ENCODE measurements around the gene PRKCZ.

Gene PRKCZ

DNA sequence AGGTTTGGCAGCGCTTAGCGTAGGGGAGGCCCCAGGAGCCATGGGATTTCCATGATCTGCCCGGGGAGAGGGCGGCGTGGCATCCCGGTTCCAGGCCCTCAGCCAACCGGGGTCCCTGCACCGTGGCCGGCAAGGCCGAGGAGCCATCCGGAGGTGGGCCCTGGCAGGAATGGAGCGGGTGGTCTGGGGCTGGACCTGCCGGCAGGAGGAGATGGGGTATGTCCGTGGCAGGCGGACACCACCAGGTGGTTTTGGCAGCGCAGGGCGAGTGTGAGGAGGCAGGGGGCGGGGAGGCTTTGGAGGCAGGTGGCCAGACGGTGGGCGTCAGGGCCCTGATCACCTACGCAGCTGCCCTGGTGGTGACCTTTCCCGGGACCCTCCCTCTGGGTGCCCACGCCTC lies 10.3 kb downstream of the PRKCZ start:
- Mint-ChIP-seq H3K4me1 (no peaks in the 10 kb centered on the region), H3K27ac (no peak overlapping the region), H3K4me3 (no peak overlapping the region), H3K27me3 (no peaks in the 10 kb centered on the region), H3K9me3 (no peaks in the 10 kb centered on the region), H3K36me3 (peaks cover 62% of the 10 kb centered on the region)
- ATAC-seq, result peak; percentile 34

- Mint-ChIP-seq H3K9me3 (no peaks in the 10 kb centered on the region), H3K27ac (no peak overlapping the region), H3K4me1 (no peaks in the 10 kb centered on the region), H3K36me3 (peaks cover 61% of the 10 kb centered on the region), H3K27me3 (no peaks in the 10 kb centered on the region), H3K4me3 (no peak overlapping the region)
- ATAC-seq, result no peak
These were observed 11.0 kb downstream of the PRKCZ start for GRCh38 chr1:2061065-2061778.

- no peaks in the 10 kb centered on the region for H3K27me3 Mint-ChIP-seq
- peaks cover 62% of the 10 kb centered on the region for H3K36me3 Mint-ChIP-seq
- peaks cover 6% of the 10 kb centered on the region for H3K4me1 Mint-ChIP-seq
- no peaks in the 10 kb centered on the region for H3K9me3 Mint-ChIP-seq
- H3K27ac Mint-ChIP-seq, result no peak overlapping the region
- no peak overlapping the region for H3K4me3 Mint-ChIP-seq
- ATAC-seq, result no peak
These were observed 15.5 kb downstream of the PRKCZ start for GRCh38 chr1:2065699-2066098.

- Mint-ChIP-seq H3K27me3 (no peaks in the 10 kb centered on the region), H3K9me3 (no peaks in the 10 kb centered on the region)
These were observed 17.2 kb downstream of the PRKCZ start for GRCh38 chr1:2067393-2067792.

DNA sequence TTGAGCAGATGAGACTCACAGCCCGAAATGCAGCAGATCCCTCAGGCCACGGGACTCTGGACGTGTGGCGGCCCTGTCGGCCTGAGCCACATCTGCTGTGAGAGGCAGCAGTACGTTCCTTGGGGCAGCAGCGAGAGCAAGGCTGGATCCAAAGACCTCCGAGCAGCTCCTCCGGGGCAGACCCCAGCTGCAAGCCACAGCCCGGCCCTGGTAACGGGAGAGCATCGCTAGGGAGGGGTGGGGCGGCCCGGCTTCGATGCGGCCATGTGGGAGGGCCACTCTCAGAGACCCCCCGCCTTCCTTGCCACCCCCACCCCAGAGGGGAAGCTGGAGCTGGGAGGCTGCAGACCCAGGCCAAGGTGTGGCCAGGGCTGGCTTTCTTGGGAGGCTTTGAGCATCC lies 17.8 kb downstream of the PRKCZ start:
- Mint-ChIP-seq H3K36me3 (peaks cover 48% of the 10 kb centered on the region), H3K27ac (no peak overlapping the region), H3K27me3 (no peaks in the 10 kb centered on the region), H3K9me3 (no peaks in the 10 kb centered on the region), H3K4me3 (no peak overlapping the region), H3K4me1 (peaks cover 18% of the 10 kb centered on the region)
- no peak for ATAC-seq

More at GRCh38 chr1:2067393-2067792, 17.2 kb downstream of the PRKCZ start:
- H3K4me3 Mint-ChIP-seq, result no peak overlapping the region
- H3K4me1 Mint-ChIP-seq, result peaks cover 13% of the 10 kb centered on the region
- peaks cover 54% of the 10 kb centered on the region for H3K36me3 Mint-ChIP-seq
- ATAC-seq, result no peak
- no peak overlapping the region for H3K27ac Mint-ChIP-seq

DNA sequence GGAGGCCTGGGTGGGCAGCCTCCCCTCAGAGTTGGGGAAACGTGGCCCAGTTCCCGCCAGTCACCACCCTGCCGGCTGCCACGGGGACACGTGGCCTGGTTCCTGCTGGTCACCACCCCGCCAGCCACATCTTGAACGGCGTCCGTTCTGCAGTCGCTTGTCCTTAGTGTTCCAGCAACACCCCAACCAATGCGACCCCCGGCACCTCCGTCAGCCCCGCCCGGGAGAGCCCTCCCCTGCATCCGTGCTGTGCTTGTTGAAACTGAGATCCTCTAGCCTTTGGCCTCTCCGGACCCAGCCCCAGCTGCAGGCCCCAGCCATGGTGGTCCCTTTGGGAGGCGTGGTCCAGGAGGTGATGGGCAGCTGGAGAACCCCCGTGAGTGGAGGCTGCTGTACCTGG lies 18.7 kb downstream of the PRKCZ start:
- Mint-ChIP-seq H3K9me3 (no peaks in the 10 kb centered on the region), H3K27me3 (no peaks in the 10 kb centered on the region), H3K36me3 (peaks cover 46% of the 10 kb centered on the region), H3K4me1 (peaks cover 18% of the 10 kb centered on the region), H3K4me3 (no peak overlapping the region), H3K27ac (no peak overlapping the region)
- ATAC-seq, result no peak

- H3K27ac Mint-ChIP-seq, result no peak overlapping the region
- no peak for ATAC-seq
- H3K9me3 Mint-ChIP-seq, result no peaks in the 10 kb centered on the region
- no peaks in the 10 kb centered on the region for H3K27me3 Mint-ChIP-seq
- peaks cover 18% of the 10 kb centered on the region for H3K4me1 Mint-ChIP-seq
- H3K36me3 Mint-ChIP-seq, result peaks cover 46% of the 10 kb centered on the region
- H3K4me3 Mint-ChIP-seq, result no peak overlapping the region
These were observed 19.8 kb downstream of the PRKCZ start for GRCh38 chr1:2070016-2070415.

DNA sequence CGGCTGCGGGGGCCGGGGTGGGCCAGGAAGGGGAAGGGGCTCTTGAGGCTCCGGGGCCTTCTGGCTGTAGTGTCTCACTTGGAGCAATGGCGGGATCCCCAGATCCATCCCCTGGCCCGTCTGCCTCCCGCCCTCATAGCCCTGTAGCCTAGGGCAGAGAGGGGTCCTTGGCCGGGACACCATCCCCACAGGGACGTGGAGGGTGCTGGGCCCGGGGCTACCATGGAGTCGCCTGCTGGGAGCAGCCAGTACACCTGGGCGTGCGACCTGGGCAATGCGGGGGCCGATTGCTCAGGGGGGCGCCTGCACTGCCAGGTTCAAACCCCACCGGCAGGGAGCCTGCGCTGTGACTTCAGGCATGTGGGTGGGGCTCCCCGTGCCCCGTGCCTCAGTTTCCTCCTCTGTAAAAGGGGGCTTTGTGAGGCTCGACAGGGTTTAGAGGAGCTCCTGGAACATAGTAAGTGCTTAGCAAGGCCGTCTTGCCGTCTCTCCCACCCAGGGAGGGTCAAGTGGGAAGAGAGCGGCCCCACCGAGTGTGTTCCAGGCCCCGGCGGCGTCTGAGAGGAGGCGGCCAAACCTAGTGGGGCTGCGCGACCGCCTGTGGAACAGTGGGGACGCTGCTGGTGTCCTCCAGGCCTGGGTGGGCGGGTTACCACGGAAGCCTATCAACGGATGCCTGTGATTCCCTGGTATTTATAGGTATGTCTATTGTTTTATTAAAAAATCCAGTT lies 20.8 kb downstream of the PRKCZ start:
- Mint-ChIP-seq H3K36me3 (peaks cover 49% of the 10 kb centered on the region), H3K27ac (no peak overlapping the region), H3K4me1 (peaks cover 18% of the 10 kb centered on the region), H3K27me3 (no peaks in the 10 kb centered on the region), H3K9me3 (no peaks in the 10 kb centered on the region), H3K4me3 (no peak overlapping the region)
- no peak for ATAC-seq

- H3K27ac Mint-ChIP-seq, result no peak overlapping the region
- ATAC-seq, result peak; percentile 31
- H3K27me3 Mint-ChIP-seq, result no peaks in the 10 kb centered on the region
- peaks cover 12% of the 10 kb centered on the region for H3K4me1 Mint-ChIP-seq
- H3K9me3 Mint-ChIP-seq, result no peaks in the 10 kb centered on the region
- H3K36me3 Mint-ChIP-seq, result peaks cover 46% of the 10 kb centered on the region
- no peak overlapping the region for H3K4me3 Mint-ChIP-seq
These were observed 22.0 kb downstream of the PRKCZ start for GRCh38 chr1:2072109-2072806.

- H3K27me3 Mint-ChIP-seq, result no peaks in the 10 kb centered on the region
- H3K4me1 Mint-ChIP-seq, result peaks cover 11% of the 10 kb centered on the region
- ATAC-seq, result no peak
- H3K27ac Mint-ChIP-seq, result no peak overlapping the region
- H3K9me3 Mint-ChIP-seq, result peaks cover 5% of the 10 kb centered on the region
- H3K36me3 Mint-ChIP-seq, result peaks cover 46% of the 10 kb centered on the region
- no peak overlapping the region for H3K4me3 Mint-ChIP-seq
These were observed 22.7 kb downstream of the PRKCZ start for GRCh38 chr1:2072891-2073290.

DNA sequence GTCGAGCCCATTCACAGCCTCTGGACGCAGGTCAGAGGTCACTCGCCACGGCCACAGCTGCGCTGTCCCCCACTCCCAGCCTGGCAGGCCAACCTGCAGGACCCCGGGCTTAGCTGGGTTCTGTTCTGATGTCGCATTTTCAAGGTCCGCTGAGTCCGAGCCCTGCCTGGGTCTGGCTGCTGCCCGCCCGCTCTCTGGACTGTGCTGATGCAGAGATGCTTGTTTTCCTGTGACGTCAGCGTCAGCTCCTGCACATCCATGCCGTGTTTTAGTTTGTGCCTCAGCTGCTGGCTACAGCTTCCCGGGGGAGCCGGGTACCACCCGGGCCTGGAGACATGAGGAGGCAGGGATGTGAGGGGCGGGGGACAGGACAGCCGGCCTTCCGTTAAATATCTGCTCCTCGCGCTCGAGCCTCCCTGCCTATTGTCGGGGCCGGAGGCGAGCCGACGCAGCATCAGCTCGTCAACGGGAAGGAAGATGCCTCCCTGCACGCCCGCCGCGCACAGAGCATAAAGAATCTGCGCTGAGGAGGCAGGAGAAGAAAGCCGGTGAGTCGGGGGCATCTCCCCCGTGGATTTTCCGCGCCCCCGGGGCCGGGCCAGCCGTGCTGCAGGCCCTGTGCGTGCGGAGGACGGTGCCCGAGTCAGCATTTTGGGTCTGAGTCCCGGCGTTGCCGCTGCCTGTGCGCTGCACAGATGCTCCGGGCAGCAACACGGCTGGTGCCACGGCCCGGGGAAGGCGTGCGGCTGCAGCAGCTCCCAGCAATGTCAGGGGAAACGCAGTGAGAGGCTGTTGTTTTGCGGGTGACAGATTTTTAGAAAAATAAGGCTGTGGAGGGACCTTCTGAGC lies 23.4 kb downstream of the PRKCZ start:
- H3K9me3 Mint-ChIP-seq, result peaks cover 12% of the 10 kb centered on the region
- peaks cover 52% of the 10 kb centered on the region for H3K36me3 Mint-ChIP-seq
- no peak for ATAC-seq
- H3K4me1 Mint-ChIP-seq, result peaks cover 11% of the 10 kb centered on the region
- no peaks in the 10 kb centered on the region for H3K27me3 Mint-ChIP-seq
- no peak overlapping the region for H3K4me3 Mint-ChIP-seq
- no peak overlapping the region for H3K27ac Mint-ChIP-seq

DNA sequence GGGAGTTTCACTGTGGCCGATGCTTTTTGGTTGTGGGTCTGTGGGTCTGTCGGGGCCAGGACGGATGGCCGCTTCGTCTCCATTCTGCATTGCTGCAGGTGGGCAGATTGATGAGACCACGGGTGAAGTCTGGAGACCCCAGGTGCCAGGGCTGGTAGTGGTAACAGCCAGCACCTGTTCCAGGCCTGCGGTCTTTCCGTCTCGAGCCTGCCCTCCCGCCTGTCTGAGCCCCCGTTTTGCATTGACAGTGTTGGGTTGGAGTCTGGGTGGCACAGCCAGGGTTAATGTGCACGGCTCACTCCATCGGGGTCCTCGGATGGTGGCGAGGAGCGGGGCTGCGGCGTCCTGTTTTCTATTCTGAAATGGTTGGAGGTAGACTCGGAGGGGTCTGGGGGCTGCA lies 24.2 kb downstream of the PRKCZ start:
- no peak for ATAC-seq
- Mint-ChIP-seq H3K4me3 (no peak overlapping the region), H3K27ac (no peak overlapping the region), H3K36me3 (peaks cover 60% of the 10 kb centered on the region), H3K4me1 (peaks cover 11% of the 10 kb centered on the region), H3K27me3 (no peaks in the 10 kb centered on the region), H3K9me3 (peaks cover 13% of the 10 kb centered on the region)

DNA sequence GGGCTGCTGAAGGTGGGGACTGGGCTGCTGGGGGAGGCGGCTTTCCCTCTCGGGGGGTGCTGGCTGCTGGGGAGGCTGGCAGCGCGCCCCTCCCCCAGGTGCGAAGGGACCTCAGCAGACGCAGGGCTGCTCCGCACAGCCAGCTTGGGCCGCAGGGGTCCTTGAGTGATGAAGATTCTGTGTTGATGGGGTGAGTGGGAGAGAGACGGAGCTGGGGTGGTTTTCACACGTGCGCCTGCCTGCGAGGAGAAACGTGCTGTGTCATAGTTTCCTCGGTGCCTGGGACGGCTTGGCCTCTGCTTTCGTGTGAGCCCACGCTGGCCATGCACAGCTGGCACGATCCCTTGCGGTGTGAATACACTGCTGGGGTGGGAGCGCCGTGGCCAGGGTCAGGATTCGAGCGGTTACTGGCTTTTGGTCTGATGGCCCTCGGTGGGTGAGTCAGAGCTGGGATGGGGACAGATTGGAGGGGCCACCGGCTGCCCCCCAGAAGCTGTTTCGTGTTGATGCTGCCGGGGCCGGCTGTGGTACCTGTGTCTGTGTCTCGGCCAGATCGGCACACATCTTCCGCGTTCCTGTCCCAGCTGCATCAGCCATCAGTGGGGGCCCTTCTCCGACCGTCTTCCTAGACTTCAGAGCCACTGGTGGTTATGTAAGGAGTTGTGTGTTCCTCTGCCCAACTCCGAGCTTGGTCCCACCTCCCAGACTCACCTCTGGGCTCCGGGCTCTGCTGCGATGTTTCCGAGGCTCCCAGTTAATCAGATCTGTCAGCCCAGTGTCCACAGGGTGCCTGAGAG lies 24.9 kb downstream of the PRKCZ start:
- Mint-ChIP-seq H3K4me3 (no peak overlapping the region), H3K4me1 (peaks cover 11% of the 10 kb centered on the region), H3K36me3 (peaks cover 68% of the 10 kb centered on the region), H3K9me3 (peaks cover 13% of the 10 kb centered on the region), H3K27me3 (no peaks in the 10 kb centered on the region), H3K27ac (no peak overlapping the region)
- no peak for ATAC-seq

GRCh38 chr1:2076826-2077225 lies 26.6 kb downstream of the PRKCZ start:
- peaks cover 10% of the 10 kb centered on the region for H3K4me1 Mint-ChIP-seq
- H3K9me3 Mint-ChIP-seq, result peaks cover 13% of the 10 kb centered on the region
- H3K4me3 Mint-ChIP-seq, result no peak overlapping the region
- no peak overlapping the region for H3K27ac Mint-ChIP-seq
- H3K27me3 Mint-ChIP-seq, result no peaks in the 10 kb centered on the region
- peaks cover 70% of the 10 kb centered on the region for H3K36me3 Mint-ChIP-seq
- ATAC-seq, result no peak
